Suprapubic skin (tissue), 4 donors: ENCODE measurements around the gene RAB18. TPM values are rescaled to one million over a fixed set of nuclear protein-coding genes. Genes with fewer than 3 reads are reported as not detected.

Experiments used
- DNase-seq, 2 donors: peaks; one replicate each; pipeline ENCODE4 v3.0.0-alpha.2; 2019; ENCODE audit warnings: low spot score in 2 of 2
- H3K27ac ChIP-seq: fragments of 200-600 bp; sonication (generic); one replicate; pipeline ENCODE4 v1.5.1; 2019
- H3K27me3 ChIP-seq: fragments of 200-600 bp; sonication (generic); one replicate; pipeline ENCODE4 v1.5.1; 2019
- H3K36me3 ChIP-seq: fragments of 200-600 bp; sonication (generic); one replicate; pipeline ENCODE4 v1.5.1; 2019
- H3K4me1 ChIP-seq: fragments of 200-600 bp; sonication (generic); one replicate; pipeline ENCODE4 v1.5.1; 2019
- H3K4me3 ChIP-seq: fragments of 200-600 bp; sonication (generic); one replicate; pipeline ENCODE4 v1.5.1; 2019; ENCODE audit warnings: mild to moderate bottlenecking
- H3K9me3 ChIP-seq: fragments of 200-600 bp; sonication (generic); one replicate; pipeline ENCODE4 v1.5.1; 2019
- CTCF ChIP-seq, 2 donors: fragments of 200-600 bp in 1 of 2; fragments of 450-650 bp in 1 of 2; sonication (generic) in 1 of 2; IDR thresholded peaks; one replicate each; pipeline ENCODE4 v1.5.1; 2016 to 2019; ENCODE audit warnings: antibody characterized with exemption in 2 of 2, mild to moderate bottlenecking in 1 of 2, moderate library complexity in 1 of 2
- EP300 ChIP-seq: sonication (generic); formaldehyde crosslinking; IDR thresholded peaks from one replicate; pipeline ENCODE4 v1.6.1; 2017; ENCODE audit warnings: antibody characterized with exemption
- POLR2A ChIP-seq, 2 donors: fragments of 450-650 bp; IDR thresholded peaks; one replicate each; pipeline ENCODE4 v1.6.1; 2017; ENCODE audit warnings: antibody characterized with exemption in 2 of 2, mild to moderate bottlenecking in 2 of 2, moderate library complexity in 2 of 2
- POLR2AphosphoS5 ChIP-seq, 3 donors: sonication (generic); formaldehyde crosslinking; IDR thresholded peaks; one replicate each; pipeline ENCODE4 v1.6.1; 2017; ENCODE audit warnings: antibody characterized with exemption in 3 of 3
- WGBS: methylation state at CpG from one replicate; pipeline ENCODE4 v1.1.5; 2018; 5-methylcytosine and 5-hydroxymethylcytosine counted together
- total RNA-seq, 4 donors: library from RNA; depleted of rRNA; stranded (reverse); fragments of >200 nt; gene quantifications; one replicate each; pipeline ENCODE4 v1.1.0, GENCODE V29; 2016

The RAB18 gene
- 10 to 100 TPM; 50.1 to 78.1 (median 65.2) TPM for total RNA-seq

DNA sequence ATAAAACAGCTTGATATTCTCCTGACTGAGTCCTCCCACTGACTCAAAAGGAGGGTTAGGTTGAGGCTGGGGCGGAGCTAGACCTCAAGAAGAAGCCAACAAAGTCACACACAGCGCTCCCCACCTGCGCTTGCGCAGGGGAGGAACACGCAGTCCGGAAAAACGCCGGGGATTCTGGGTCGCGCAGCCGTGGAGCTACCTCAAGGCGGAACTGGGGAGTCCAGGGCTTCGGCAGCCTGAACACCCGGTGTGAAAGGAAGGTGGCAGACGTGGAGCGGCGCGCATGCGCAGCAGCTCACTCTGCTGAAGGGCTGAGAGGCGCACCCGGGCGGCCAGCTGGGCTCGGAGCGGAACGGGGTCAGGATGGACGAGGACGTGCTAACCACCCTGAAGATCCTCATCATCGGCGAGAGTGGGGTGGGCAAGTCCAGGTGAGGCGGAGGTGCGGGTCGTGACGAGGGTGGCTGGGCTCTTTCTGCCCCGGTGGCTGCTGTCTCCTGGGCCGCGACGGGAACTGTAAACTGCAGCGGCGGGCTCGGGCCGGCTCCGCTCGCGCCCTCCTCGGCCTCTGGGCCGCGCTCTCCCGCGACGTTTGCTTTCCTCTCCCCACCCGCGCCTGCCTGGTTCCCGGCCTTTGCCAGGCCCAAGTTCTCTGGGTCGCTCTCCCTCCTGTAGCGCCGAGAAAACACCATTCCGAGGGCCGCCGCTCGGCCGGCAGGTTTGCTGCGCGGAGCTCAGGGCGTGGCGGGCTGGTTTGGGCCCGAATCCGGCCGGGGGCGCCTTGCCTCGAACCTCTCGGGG is at the start of gene RAB18:
RAB18 (plus strand) TSS at position 298 of the 801 bp plus-strand sequence; CDS start at position 364, 66 bp downstream.
- no peaks in the 10 kb centered on the region for H3K9me3 ChIP-seq
- peaks cover under 1% of the 10 kb centered on the region for H3K36me3 ChIP-seq
- DNase-seq = peak; percentile 98 to 99
- peak within 1 kb of the TSS; percentile 96 for H3K27ac ChIP-seq
- peaks cover 54% of the 10 kb centered on the region for H3K4me1 ChIP-seq
- H3K27me3 ChIP-seq = no peaks in the 10 kb centered on the region
- peak within 1 kb of the TSS; percentile 75 for H3K4me3 ChIP-seq
- 1% methylated on average over 36 of the region's 71 CpGs for WGBS
- no peak for TF ChIP-seq CTCF (IDR thresholded peaks at IDR 0.05)
- TF ChIP-seq EP300 = no peak
- peak; percentile 64 to 88 (median 81) for TF ChIP-seq POLR2AphosphoS5 (IDR thresholded peaks at IDR 0.05)
- peak; percentile 58 to 89 for TF ChIP-seq POLR2A (IDR thresholded peaks at IDR 0.05)

GRCh38 chr10:27454837-27455236 is 49.3 kb upstream of the RAB18 start:
- 66% methylated on average over 3 of the region's 3 CpGs for WGBS
- TF ChIP-seq POLR2AphosphoS5 (IDR thresholded peaks at IDR 0.05) (no peak), EP300 (no peak), CTCF (IDR thresholded peaks at IDR 0.05) (no peak), POLR2A (IDR thresholded peaks at IDR 0.05) (no peak)
- H3K4me1 ChIP-seq = no peaks in the 10 kb centered on the region
- H3K4me3 ChIP-seq = no peak overlapping the region
- no peaks in the 10 kb centered on the region for H3K36me3 ChIP-seq
- H3K27me3 ChIP-seq = no peaks in the 10 kb centered on the region
- no peak overlapping the region for H3K27ac ChIP-seq
- no peak for DNase-seq
- H3K9me3 ChIP-seq = no peaks in the 10 kb centered on the region

GRCh38 chr10:27457261-27457945 is 46.7 kb upstream of the RAB18 start:
- no peaks in the 10 kb centered on the region for H3K36me3 ChIP-seq
- H3K4me1 ChIP-seq = no peaks in the 10 kb centered on the region
- TF ChIP-seq POLR2AphosphoS5 (IDR thresholded peaks at IDR 0.05) (no peak), EP300 (no peak), POLR2A (IDR thresholded peaks at IDR 0.05) (no peak), CTCF (IDR thresholded peaks at IDR 0.05) (no peak)
- DNase-seq = no peak
- WGBS = 87% methylated on average over 3 of the region's 3 CpGs
- no peaks in the 10 kb centered on the region for H3K9me3 ChIP-seq
- H3K4me3 ChIP-seq = no peak overlapping the region
- no peaks in the 10 kb centered on the region for H3K27me3 ChIP-seq
- no peak overlapping the region for H3K27ac ChIP-seq

- no peak overlapping the region for H3K4me3 ChIP-seq
- no peaks in the 10 kb centered on the region for H3K9me3 ChIP-seq
- 73% methylated on average over 2 of the region's 2 CpGs for WGBS
- TF ChIP-seq EP300 (no peak), POLR2AphosphoS5 (IDR thresholded peaks at IDR 0.05) (no peak), CTCF (IDR thresholded peaks at IDR 0.05) (no peak), POLR2A (IDR thresholded peaks at IDR 0.05) (no peak)
- no peaks in the 10 kb centered on the region for H3K4me1 ChIP-seq
- no peaks in the 10 kb centered on the region for H3K36me3 ChIP-seq
- H3K27me3 ChIP-seq = no peaks in the 10 kb centered on the region
- no peak overlapping the region for H3K27ac ChIP-seq
- no peak for DNase-seq
Measured at GRCh38 chr10:27457966-27458365, 46.1 kb upstream of the RAB18 start.

- Histone ChIP-seq H3K4me3 (no peak overlapping the region), H3K36me3 (no peaks in the 10 kb centered on the region), H3K4me1 (no peaks in the 10 kb centered on the region), H3K9me3 (no peaks in the 10 kb centered on the region), H3K27me3 (no peaks in the 10 kb centered on the region), H3K27ac (no peak overlapping the region)
- 98% methylated on average over 1 of the region's 1 CpG for WGBS
- no peak for DNase-seq
- TF ChIP-seq CTCF (IDR thresholded peaks at IDR 0.05) = no peak
- TF ChIP-seq EP300 = no peak
- TF ChIP-seq POLR2A (IDR thresholded peaks at IDR 0.05) = no peak
- no peak for TF ChIP-seq POLR2AphosphoS5 (IDR thresholded peaks at IDR 0.05)
Measured at GRCh38 chr10:27461312-27461711, 42.8 kb upstream of the RAB18 start.
